MM.1S (cell line): ENCODE data around the gene TPPP2.
"Not testable (repeated sequence)": the region's sequence is repeated elsewhere in the genome, so short reads cannot be mapped to it uniquely, and the experiment has no call there.

Source experiments
- DNase-seq: peaks from one replicate; pipeline ENCODE4 v3.0.0-alpha.2; 2015
- H2AFZ ChIP-seq: fragments of 300-600 bp; sonication (generic); 2 replicates; pipeline ENCODE4 v1.6.0; 2016; ENCODE audit warnings: antibody characterized with exemption, low read length
- H3F3A ChIP-seq: fragments of 300-600 bp; sonication (generic); 2 replicates; pipeline ENCODE4 v1.6.1; 2016; ENCODE audit warnings: mild to moderate bottlenecking, antibody characterized with exemption, low read length, moderate library complexity, mixed read lengths; ENCODE audit not compliant: insufficient read depth
- H3K27ac ChIP-seq: fragments of 300-600 bp; sonication (generic); 2 replicates; pipeline ENCODE4 v1.5.1; 2016; ENCODE audit warnings: mild to moderate bottlenecking, low read length
- H3K27me3 ChIP-seq: fragments of 300-600 bp; sonication (generic); replicated peaks from 2 replicates; pipeline ENCODE4 v1.6.0; 2016; ENCODE audit warnings: low read length; ENCODE audit not compliant: insufficient read depth
- H3K36me3 ChIP-seq: fragments of 300-600 bp; sonication (generic); replicated peaks from 2 replicates; pipeline ENCODE4 v1.6.1; 2016; ENCODE audit warnings: mild to moderate bottlenecking, low read length, mixed read lengths; ENCODE audit not compliant: insufficient read depth
- H3K4me1 ChIP-seq: fragments of 300-600 bp; sonication (generic); 2 replicates; pipeline ENCODE4 v1.6.1; 2016; ENCODE audit warnings: low read length, mixed read lengths
- H3K4me2 ChIP-seq: fragments of 300-600 bp; sonication (generic); 2 replicates; pipeline ENCODE4 v1.6.0; 2016; ENCODE audit warnings: low read depth, low read length
- H3K4me3 ChIP-seq: fragments of 300-600 bp; sonication (generic); 2 replicates; pipeline ENCODE4 v1.5.1; 2016; ENCODE audit warnings: low read length, mixed read lengths
- H3K79me2 ChIP-seq: fragments of 300-600 bp; sonication (generic); 2 replicates; pipeline ENCODE4 v1.6.1; 2016; ENCODE audit warnings: mixed run types, low read length, mixed read lengths
- H3K9ac ChIP-seq: fragments of 300-600 bp; sonication (generic); 2 replicates; pipeline ENCODE4 v1.6.1; 2016; ENCODE audit warnings: low read length, mixed read lengths
- H3K9me2 ChIP-seq: fragments of 300-600 bp; sonication (generic); replicated peaks from 2 replicates; pipeline ENCODE4 v1.6.1; 2016; ENCODE audit warnings: mild to moderate bottlenecking, low read length, mixed read lengths; ENCODE audit not compliant: insufficient read depth
- H3K9me3 ChIP-seq: fragments of 300-600 bp; sonication (generic); replicated peaks from 2 replicates; pipeline ENCODE4 v1.6.1; 2016; ENCODE audit warnings: mild to moderate bottlenecking, low read length, mixed read lengths; ENCODE audit not compliant: insufficient read depth
- H4K20me1 ChIP-seq: fragments of 300-600 bp; sonication (generic); 2 replicates; pipeline ENCODE4 v1.6.1; 2016; ENCODE audit warnings: mild to moderate bottlenecking, low read length, moderate library complexity, mixed read lengths; ENCODE audit not compliant: insufficient read depth
- EZH2 ChIP-seq: fragments of 300-600 bp; sonication (generic); optimal IDR thresholded peaks from 2 replicates; pipeline ENCODE3; 2017; ENCODE audit warnings: low read depth, mild to moderate bottlenecking, antibody characterized with exemption, low read length, mixed read lengths
- EZH2phosphoT487 ChIP-seq: fragments of 300-600 bp; sonication (generic); IDR thresholded peaks from 2 replicates; pipeline ENCODE4 v1.6.1; 2018; ENCODE audit warnings: antibody characterized with exemption, low read length
- TF ChIP-seq, protein P1 (sequence below): fragments of 300-600 bp; sonication (generic); IDR thresholded peaks from 2 replicates; pipeline ENCODE4 v1.5.1; 2016; ENCODE audit warnings: antibody characterized with exemption, low read length, mixed read lengths

TPPP2 gene

DNA sequence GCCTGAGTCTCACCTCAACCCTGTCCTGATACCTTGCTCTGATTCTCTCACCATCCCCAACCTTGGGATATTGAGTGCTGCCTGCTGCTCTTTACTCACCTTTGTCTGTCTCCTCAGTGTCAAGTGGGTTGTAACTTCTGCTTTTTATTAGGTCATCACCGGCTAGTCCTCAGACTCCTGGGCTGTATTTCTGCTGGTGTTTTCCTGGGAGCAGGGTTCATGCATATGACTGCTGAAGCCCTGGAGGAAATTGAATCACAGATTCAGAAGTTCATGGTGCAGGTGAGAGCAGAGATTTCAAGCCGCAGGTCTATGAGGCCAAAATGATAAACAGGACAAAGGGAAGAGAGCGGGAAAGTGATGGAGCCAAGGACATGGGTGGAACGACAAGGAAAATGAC, 30.4 kb upstream of the TPPP2 start:
- H3K4me1 ChIP-seq: no peaks in the 10 kb centered on the region
- H3K36me3 ChIP-seq: no peaks in the 10 kb centered on the region
- no peak overlapping the region for H3K9ac ChIP-seq
- no peak for DNase-seq
- H4K20me1 ChIP-seq: no peaks in the 10 kb centered on the region
- no peaks in the 10 kb centered on the region for H3K27me3 ChIP-seq
- no peak overlapping the region for H3K27ac ChIP-seq
- no peak overlapping the region for H3K4me3 ChIP-seq
- no peaks in the 10 kb centered on the region for H3K9me3 ChIP-seq
- no peak overlapping the region for H2AFZ ChIP-seq
- no peaks in the 10 kb centered on the region for H3K9me2 ChIP-seq
- no peaks in the 10 kb centered on the region for H3K79me2 ChIP-seq
- H3K4me2 ChIP-seq: no peak overlapping the region
- TF ChIP-seq EZH2 (no peak), EZH2phosphoT487 (no peak)
- TF ChIP-seq, protein P1, sequence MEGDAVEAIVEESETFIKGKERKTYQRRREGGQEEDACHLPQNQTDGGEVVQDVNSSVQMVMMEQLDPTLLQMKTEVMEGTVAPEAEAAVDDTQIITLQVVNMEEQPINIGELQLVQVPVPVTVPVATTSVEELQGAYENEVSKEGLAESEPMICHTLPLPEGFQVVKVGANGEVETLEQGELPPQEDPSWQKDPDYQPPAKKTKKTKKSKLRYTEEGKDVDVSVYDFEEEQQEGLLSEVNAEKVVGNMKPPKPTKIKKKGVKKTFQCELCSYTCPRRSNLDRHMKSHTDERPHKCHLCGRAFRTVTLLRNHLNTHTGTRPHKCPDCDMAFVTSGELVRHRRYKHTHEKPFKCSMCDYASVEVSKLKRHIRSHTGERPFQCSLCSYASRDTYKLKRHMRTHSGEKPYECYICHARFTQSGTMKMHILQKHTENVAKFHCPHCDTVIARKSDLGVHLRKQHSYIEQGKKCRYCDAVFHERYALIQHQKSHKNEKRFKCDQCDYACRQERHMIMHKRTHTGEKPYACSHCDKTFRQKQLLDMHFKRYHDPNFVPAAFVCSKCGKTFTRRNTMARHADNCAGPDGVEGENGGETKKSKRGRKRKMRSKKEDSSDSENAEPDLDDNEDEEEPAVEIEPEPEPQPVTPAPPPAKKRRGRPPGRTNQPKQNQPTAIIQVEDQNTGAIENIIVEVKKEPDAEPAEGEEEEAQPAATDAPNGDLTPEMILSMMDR: no peak
- no peaks in the 10 kb centered on the region for H3F3A ChIP-seq

DNA sequence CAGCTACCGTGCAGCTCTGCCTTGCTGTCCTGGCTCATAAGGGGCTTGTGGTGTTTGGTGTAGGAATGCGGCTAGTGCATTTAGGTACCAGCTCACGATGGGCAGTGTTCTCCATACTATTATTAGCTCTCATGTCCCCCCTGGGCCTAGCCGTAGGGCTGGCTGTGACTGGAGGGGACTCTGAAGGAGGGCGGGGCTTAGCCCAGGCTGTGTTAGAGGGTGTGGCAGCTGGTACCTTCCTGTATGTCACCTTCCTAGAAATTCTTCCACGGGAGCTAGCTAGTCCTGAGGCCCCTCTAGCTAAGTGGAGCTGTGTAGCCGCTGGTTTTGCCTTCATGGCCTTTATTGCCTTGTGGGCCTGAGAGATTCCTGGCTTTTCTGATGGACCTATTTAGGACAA, 28.8 kb upstream of the TPPP2 start:
- H4K20me1 ChIP-seq: no peaks in the 10 kb centered on the region
- H3F3A ChIP-seq: no peaks in the 10 kb centered on the region
- no peak overlapping the region for H2AFZ ChIP-seq
- no peak overlapping the region for H3K9ac ChIP-seq
- no peak overlapping the region for H3K4me3 ChIP-seq
- H3K27me3 ChIP-seq: no peaks in the 10 kb centered on the region
- TF ChIP-seq, protein P1: no peak
- TF ChIP-seq EZH2phosphoT487 (no peak), EZH2 (no peak)
- H3K27ac ChIP-seq: no peak overlapping the region
- H3K9me2 ChIP-seq: no peaks in the 10 kb centered on the region
- DNase-seq: no peak
- no peaks in the 10 kb centered on the region for H3K9me3 ChIP-seq
- H3K36me3 ChIP-seq: no peaks in the 10 kb centered on the region
- H3K4me2 ChIP-seq: no peak overlapping the region
- H3K79me2 ChIP-seq: no peaks in the 10 kb centered on the region
- no peaks in the 10 kb centered on the region for H3K4me1 ChIP-seq

DNA sequence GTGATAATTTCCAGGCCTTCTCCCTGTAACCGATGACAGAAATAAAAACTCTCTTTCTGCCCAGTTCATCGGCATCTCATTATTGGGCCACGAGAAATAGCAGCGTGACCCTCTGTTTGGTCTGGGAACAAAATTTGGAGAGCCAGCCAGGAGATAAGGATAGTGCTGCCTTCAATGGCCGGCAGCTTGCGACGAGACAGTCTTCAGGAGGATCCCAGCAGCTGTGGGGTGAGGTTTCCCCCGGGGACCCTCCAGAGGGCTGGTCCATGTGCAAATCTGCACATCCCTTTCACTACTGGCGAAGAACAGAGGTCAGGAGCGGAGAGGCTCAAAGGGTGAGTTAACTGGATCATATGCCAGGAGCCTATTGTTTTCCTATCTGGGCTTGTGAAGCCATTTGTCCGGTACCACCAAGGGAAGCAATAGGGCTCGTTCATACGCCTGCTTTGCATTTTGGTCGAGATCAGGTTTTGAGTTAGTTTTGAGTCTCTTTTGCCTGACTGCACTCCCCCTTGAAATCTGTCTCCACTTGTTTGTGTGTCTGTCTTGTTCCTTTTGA, 26.1 kb upstream of the TPPP2 start:
- Histone ChIP-seq H3K4me1 (no peaks in the 10 kb centered on the region), H4K20me1 (no peaks in the 10 kb centered on the region), H3K9me3 (no peaks in the 10 kb centered on the region), H3K79me2 (no peaks in the 10 kb centered on the region), H3K4me3 (no peak overlapping the region), H3K27me3 (no peaks in the 10 kb centered on the region), H3K36me3 (no peaks in the 10 kb centered on the region), H2AFZ (no peak overlapping the region), H3K4me2 (no peak overlapping the region), H3K9ac (no peak overlapping the region), H3K27ac (no peak overlapping the region), H3K9me2 (no peaks in the 10 kb centered on the region), H3F3A (no peaks in the 10 kb centered on the region)
- no peak for DNase-seq
- TF ChIP-seq EZH2: no peak
- TF ChIP-seq, protein P1: no peak
- no peak for TF ChIP-seq EZH2phosphoT487

DNA sequence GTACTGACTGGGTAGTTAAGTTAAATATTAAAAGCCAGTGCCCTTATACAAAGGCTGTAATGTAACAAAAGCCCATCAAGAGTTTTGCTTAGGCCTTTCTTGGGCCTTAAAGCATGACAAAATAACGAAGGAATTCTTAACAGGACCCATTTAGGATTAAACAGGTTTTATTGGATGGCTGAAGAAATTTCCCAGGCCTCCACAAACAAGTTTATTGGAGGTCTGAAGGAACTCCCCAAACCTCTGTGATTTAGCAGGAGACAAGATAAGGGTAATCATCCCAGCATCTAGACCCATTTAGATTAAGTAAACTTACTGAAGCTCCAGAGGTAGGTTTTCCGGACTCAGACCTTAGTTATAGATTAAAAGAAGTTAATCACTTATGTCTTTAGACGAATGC, 20.3 kb upstream of the TPPP2 start:
- not testable (repeated sequence) for H3K9me3 ChIP-seq, H3K27ac ChIP-seq, H3K4me2 ChIP-seq, H3K27me3 ChIP-seq, H3K4me1 ChIP-seq, H3K36me3 ChIP-seq, DNase-seq, H3F3A ChIP-seq, H4K20me1 ChIP-seq, H3K9me2 ChIP-seq, H3K9ac ChIP-seq, H2AFZ ChIP-seq, H3K4me3 ChIP-seq, H3K79me2 ChIP-seq
